Activated T-cell treated with anti-CD3 and anti-CD28 coated beads, Interleukin-2, amount 50 U/mL, for 24 hours (primary cell): ENCODE results near the gene LKAAEAR1.

ENCODE experiments used
- DNase-seq: peaks from one replicate; pipeline ENCODE4 v3.0.0-alpha.2; 2020
- H3K27ac Mint-ChIP-seq: 2 replicates; pipeline ENCODE4 v1.8.0; 2020; ENCODE audit warnings: mild to moderate bottlenecking, mixed read lengths
- H3K27me3 Mint-ChIP-seq: 2 replicates; pipeline ENCODE4 v1.8.0; 2020; ENCODE audit warnings: mixed read lengths
- H3K36me3 Mint-ChIP-seq: 2 replicates; pipeline ENCODE4 v1.8.0; 2020; ENCODE audit warnings: low read depth, mixed read lengths
- H3K4me1 Mint-ChIP-seq: 2 replicates; pipeline ENCODE4 v1.8.0; 2020; ENCODE audit warnings: low read depth, mixed read lengths
- H3K4me3 Mint-ChIP-seq: 2 replicates; pipeline ENCODE4 v1.8.0; 2020; ENCODE audit warnings: mild to moderate bottlenecking, moderate library complexity, mixed read lengths
- H3K9me3 Mint-ChIP-seq: 2 replicates; pipeline ENCODE4 v1.8.0; 2020; ENCODE audit warnings: mixed read lengths

LKAAEAR1 gene

GRCh38 chr20:64106435-64106961, 22.3 kb upstream of the LKAAEAR1 start:
- Mint-ChIP-seq H3K27me3 (peaks cover 19% of the 10 kb centered on the region), H3K27ac (no peak overlapping the region), H3K4me3 (no peak overlapping the region), H3K4me1 (peaks cover 8% of the 10 kb centered on the region), H3K36me3 (no peaks in the 10 kb centered on the region), H3K9me3 (no peaks in the 10 kb centered on the region)
- peak; percentile 16 for DNase-seq

GRCh38 chr20:64105846-64106434, 21.7 kb upstream of the LKAAEAR1 start:
- Mint-ChIP-seq H3K4me1 (peaks cover 13% of the 10 kb centered on the region), H3K36me3 (no peaks in the 10 kb centered on the region), H3K27me3 (peaks cover 25% of the 10 kb centered on the region), H3K9me3 (no peaks in the 10 kb centered on the region), H3K4me3 (no peak overlapping the region), H3K27ac (no peak overlapping the region)
- DNase-seq, result peak; percentile 25

GRCh38 chr20:64104667-64105451, 20.7 kb upstream of the LKAAEAR1 start:
- H3K9me3 Mint-ChIP-seq, result no peaks in the 10 kb centered on the region
- peaks cover 26% of the 10 kb centered on the region for H3K27me3 Mint-ChIP-seq
- no peaks in the 10 kb centered on the region for H3K36me3 Mint-ChIP-seq
- DNase-seq, result peak; percentile 19
- H3K27ac Mint-ChIP-seq, result no peak overlapping the region
- H3K4me3 Mint-ChIP-seq, result no peak overlapping the region
- H3K4me1 Mint-ChIP-seq, result peaks cover 21% of the 10 kb centered on the region

- Mint-ChIP-seq H3K27me3 (peaks cover 26% of the 10 kb centered on the region), H3K36me3 (no peaks in the 10 kb centered on the region), H3K4me3 (no peak overlapping the region), H3K9me3 (no peaks in the 10 kb centered on the region), H3K4me1 (peaks cover 21% of the 10 kb centered on the region), H3K27ac (no peak overlapping the region)
- DNase-seq, result peak; percentile 17
Observed at GRCh38 chr20:64103871-64104666, 19.9 kb upstream of the LKAAEAR1 start.

GRCh38 chr20:64102647-64103354, 18.6 kb upstream of the LKAAEAR1 start:
- Mint-ChIP-seq H3K27me3 (peaks cover 26% of the 10 kb centered on the region), H3K27ac (no peak overlapping the region), H3K9me3 (no peaks in the 10 kb centered on the region), H3K36me3 (no peaks in the 10 kb centered on the region), H3K4me1 (peaks cover 21% of the 10 kb centered on the region), H3K4me3 (peak overlapping the region; percentile 39)
- no peak for DNase-seq

GRCh38 chr20:64101731-64102621, 17.8 kb upstream of the LKAAEAR1 start:
- peak; percentile 83 for DNase-seq
- peak overlapping the region; percentile 2 for H3K4me3 Mint-ChIP-seq
- no peak overlapping the region for H3K27ac Mint-ChIP-seq
- peaks cover 26% of the 10 kb centered on the region for H3K27me3 Mint-ChIP-seq
- no peaks in the 10 kb centered on the region for H3K36me3 Mint-ChIP-seq
- no peaks in the 10 kb centered on the region for H3K9me3 Mint-ChIP-seq
- peaks cover 17% of the 10 kb centered on the region for H3K4me1 Mint-ChIP-seq

- Mint-ChIP-seq H3K27ac (no peak overlapping the region), H3K4me1 (peaks cover 17% of the 10 kb centered on the region), H3K27me3 (peaks cover 26% of the 10 kb centered on the region), H3K36me3 (no peaks in the 10 kb centered on the region), H3K9me3 (peaks cover 3% of the 10 kb centered on the region), H3K4me3 (peak overlapping the region; percentile 2)
- no peak for DNase-seq
Observed at GRCh38 chr20:64100946-64101688, 16.9 kb upstream of the LKAAEAR1 start.

- Mint-ChIP-seq H3K27ac (no peak overlapping the region), H3K9me3 (peaks cover 3% of the 10 kb centered on the region), H3K27me3 (peaks cover 26% of the 10 kb centered on the region), H3K4me1 (peaks cover 17% of the 10 kb centered on the region), H3K4me3 (no peak overlapping the region), H3K36me3 (no peaks in the 10 kb centered on the region)
- no peak for DNase-seq
Observed at GRCh38 chr20:64100566-64100888, 16.3 kb upstream of the LKAAEAR1 start.

GRCh38 chr20:64099880-64100565, 15.8 kb upstream of the LKAAEAR1 start:
- H3K9me3 Mint-ChIP-seq, result peaks cover 3% of the 10 kb centered on the region
- H3K4me3 Mint-ChIP-seq, result no peak overlapping the region
- H3K36me3 Mint-ChIP-seq, result no peaks in the 10 kb centered on the region
- peaks cover 26% of the 10 kb centered on the region for H3K27me3 Mint-ChIP-seq
- DNase-seq, result no peak
- no peak overlapping the region for H3K27ac Mint-ChIP-seq
- H3K4me1 Mint-ChIP-seq, result peaks cover 17% of the 10 kb centered on the region

- Mint-ChIP-seq H3K4me3 (no peak overlapping the region), H3K9me3 (peaks cover 3% of the 10 kb centered on the region), H3K36me3 (no peaks in the 10 kb centered on the region), H3K27ac (no peak overlapping the region), H3K4me1 (peaks cover 17% of the 10 kb centered on the region), H3K27me3 (peaks cover 25% of the 10 kb centered on the region)
- DNase-seq, result no peak
Observed at GRCh38 chr20:64099086-64099786, 15.0 kb upstream of the LKAAEAR1 start.

GRCh38 chr20:64098471-64099013, 14.3 kb upstream of the LKAAEAR1 start:
- Mint-ChIP-seq H3K4me1 (peaks cover 17% of the 10 kb centered on the region), H3K4me3 (no peak overlapping the region), H3K27ac (no peak overlapping the region), H3K9me3 (peaks cover 3% of the 10 kb centered on the region), H3K36me3 (no peaks in the 10 kb centered on the region), H3K27me3 (peaks cover 18% of the 10 kb centered on the region)
- DNase-seq, result no peak

GRCh38 chr20:64096535-64096934, 12.3 kb upstream of the LKAAEAR1 start:
- H3K9me3 Mint-ChIP-seq, result peaks cover 3% of the 10 kb centered on the region
- H3K4me1 Mint-ChIP-seq, result peaks cover 15% of the 10 kb centered on the region
- H3K27ac Mint-ChIP-seq, result no peak overlapping the region
- DNase-seq, result no peak
- H3K27me3 Mint-ChIP-seq, result peaks cover 7% of the 10 kb centered on the region
- no peaks in the 10 kb centered on the region for H3K36me3 Mint-ChIP-seq
- H3K4me3 Mint-ChIP-seq, result no peak overlapping the region
